Prostate gland (tissue), 2 donors: Measurements from ENCODE around the gene MNAT1.

ENCODE experiments used
- POLR2A ChIP-seq: fragments of 450-650 bp; IDR thresholded peaks from one replicate; pipeline ENCODE4 v1.6.1; 2016; ENCODE audit warnings: antibody characterized with exemption, mild to moderate bottlenecking
- TF ChIP-seq, protein P1 (sequence below), 4 experiments: fragments of 200-600 bp in 2 of 4; fragments of 450-650 bp in 2 of 4; sonication (generic) in 2 of 4; IDR thresholded peaks; 1 replicate in 3 of 4; 2 replicates in 1 of 4; pipeline ENCODE4 v1.5.1; 2016 to 2019; ENCODE audit warnings: antibody characterized with exemption in 4 of 4, mild to moderate bottlenecking in 2 of 4, moderate library complexity in 2 of 4

DNA sequence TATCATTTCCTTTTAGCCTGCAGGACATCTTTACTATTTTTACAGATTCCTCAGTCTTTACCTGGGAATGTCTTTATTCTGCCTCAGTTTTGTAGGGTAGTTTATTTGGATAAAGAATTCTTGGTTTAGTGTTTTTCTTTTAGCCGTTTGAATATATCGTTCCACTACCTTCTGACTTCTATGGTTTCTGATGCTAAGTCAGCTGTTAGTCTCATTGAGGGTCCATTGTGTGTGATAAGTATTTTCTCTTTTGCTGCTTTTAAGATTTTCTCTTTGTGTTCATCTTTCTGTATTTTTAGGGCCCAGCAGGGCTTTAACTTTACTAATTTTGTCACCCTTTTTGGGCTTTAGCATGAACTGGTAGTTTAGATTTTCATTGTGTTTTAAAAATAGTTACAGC, 113.5 kb downstream of the MNAT1 start:
- no peak for TF ChIP-seq POLR2A
- TF ChIP-seq, protein P1, sequence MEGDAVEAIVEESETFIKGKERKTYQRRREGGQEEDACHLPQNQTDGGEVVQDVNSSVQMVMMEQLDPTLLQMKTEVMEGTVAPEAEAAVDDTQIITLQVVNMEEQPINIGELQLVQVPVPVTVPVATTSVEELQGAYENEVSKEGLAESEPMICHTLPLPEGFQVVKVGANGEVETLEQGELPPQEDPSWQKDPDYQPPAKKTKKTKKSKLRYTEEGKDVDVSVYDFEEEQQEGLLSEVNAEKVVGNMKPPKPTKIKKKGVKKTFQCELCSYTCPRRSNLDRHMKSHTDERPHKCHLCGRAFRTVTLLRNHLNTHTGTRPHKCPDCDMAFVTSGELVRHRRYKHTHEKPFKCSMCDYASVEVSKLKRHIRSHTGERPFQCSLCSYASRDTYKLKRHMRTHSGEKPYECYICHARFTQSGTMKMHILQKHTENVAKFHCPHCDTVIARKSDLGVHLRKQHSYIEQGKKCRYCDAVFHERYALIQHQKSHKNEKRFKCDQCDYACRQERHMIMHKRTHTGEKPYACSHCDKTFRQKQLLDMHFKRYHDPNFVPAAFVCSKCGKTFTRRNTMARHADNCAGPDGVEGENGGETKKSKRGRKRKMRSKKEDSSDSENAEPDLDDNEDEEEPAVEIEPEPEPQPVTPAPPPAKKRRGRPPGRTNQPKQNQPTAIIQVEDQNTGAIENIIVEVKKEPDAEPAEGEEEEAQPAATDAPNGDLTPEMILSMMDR (IDR thresholded peaks at IDR 0.05): no peak
